HEK293T (cell line): Measurements from ENCODE around the gene SP9.

Experiments used
- CTCF ChIA-PET: fragments of 350-600 bp; formaldehyde crosslinking; extraction: SDS; loops from one replicate; lab custom pipeline; 2021; ENCODE audit warnings: antibody characterized with exemption, inconsistent platforms; lab: Yijun Ruan, JAX
- POLR2A ChIA-PET: fragments of 350-600 bp; formaldehyde crosslinking; extraction: SDS; loops from one replicate; lab custom pipeline; 2020; ENCODE audit warnings: antibody characterized with exemption, inconsistent platforms; lab: Yijun Ruan, JAX
- DNase-seq: peaks from one replicate; pipeline ENCODE4 v3.0.0; 2012; ENCODE audit warnings: mixed read lengths; ENCODE audit errors: extremely low spot score
- ARNT ChIP-seq: fragments of 450-650 bp; IDR thresholded peaks from 2 replicates; pipeline ENCODE4 v1.6.1; 2017; ENCODE audit warnings: mild to moderate bottlenecking
- BHLHE40 ChIP-seq: fragments of 450-650 bp; IDR thresholded peaks from 2 replicates; pipeline ENCODE4 v1.6.1; 2016; ENCODE audit warnings: mild to moderate bottlenecking, moderate library complexity, borderline replicate concordance
- CTBP1 ChIP-seq: fragments of 450-650 bp; IDR thresholded peaks from 2 replicates; pipeline ENCODE4 v1.6.1; 2016; ENCODE audit warnings: borderline replicate concordance
- ELF4 ChIP-seq: fragments of 450-650 bp; IDR thresholded peaks from 2 replicates; pipeline ENCODE4 v1.6.1; 2017; ENCODE audit warnings: antibody characterized with exemption
- FOXA1 ChIP-seq: fragments of 450-650 bp; IDR thresholded peaks from 2 replicates; pipeline ENCODE4 v1.6.1; 2016; ENCODE audit warnings: mild to moderate bottlenecking
- FOXK2 ChIP-seq: fragments of 450-650 bp; IDR thresholded peaks from 2 replicates; pipeline ENCODE4 v1.6.1; 2016; ENCODE audit warnings: mild to moderate bottlenecking
- FOXM1 ChIP-seq: fragments of 450-650 bp; IDR thresholded peaks from 2 replicates; pipeline ENCODE4 v1.6.1; 2017; ENCODE audit warnings: mild to moderate bottlenecking, borderline replicate concordance
- HDGF ChIP-seq: fragments of 450-650 bp; IDR thresholded peaks from 2 replicates; pipeline ENCODE4 v1.6.1; 2017; ENCODE audit warnings: antibody characterized with exemption, borderline replicate concordance
- L3MBTL2 ChIP-seq: fragments of 450-650 bp; conservative IDR thresholded peaks from 2 replicates; pipeline ENCODE4 v1.6.1; 2016; ENCODE audit warnings: mild to moderate bottlenecking
- LEF1 ChIP-seq: fragments of 450-650 bp; IDR thresholded peaks from 2 replicates; pipeline ENCODE4 v1.6.1; 2017; ENCODE audit warnings: mild to moderate bottlenecking, borderline replicate concordance
- NFRKB ChIP-seq: fragments of 450-650 bp; IDR thresholded peaks from 2 replicates; pipeline ENCODE4 v1.6.1; 2016; ENCODE audit warnings: mild to moderate bottlenecking, moderate library complexity
- SP1 ChIP-seq: fragments of 450-650 bp; IDR thresholded peaks from 2 replicates; pipeline ENCODE4 v1.6.1; 2017
- SUZ12 ChIP-seq: fragments of 450-650 bp; IDR thresholded peaks from 2 replicates; pipeline ENCODE4 v1.6.1; 2016; ENCODE audit warnings: mild to moderate bottlenecking
- TARDBP ChIP-seq: fragments of 450-650 bp; IDR thresholded peaks from 2 replicates; pipeline ENCODE4 v1.6.1; 2016
- ZNF384 ChIP-seq: fragments of 450-650 bp; IDR thresholded peaks from 2 replicates; pipeline ENCODE4 v1.6.1; 2016
- TF ChIP-seq, protein P1 (sequence below): fragments of 450-650 bp; IDR thresholded peaks from 2 replicates; pipeline ENCODE4 v1.6.1; 2016

SP9 gene

DNA sequence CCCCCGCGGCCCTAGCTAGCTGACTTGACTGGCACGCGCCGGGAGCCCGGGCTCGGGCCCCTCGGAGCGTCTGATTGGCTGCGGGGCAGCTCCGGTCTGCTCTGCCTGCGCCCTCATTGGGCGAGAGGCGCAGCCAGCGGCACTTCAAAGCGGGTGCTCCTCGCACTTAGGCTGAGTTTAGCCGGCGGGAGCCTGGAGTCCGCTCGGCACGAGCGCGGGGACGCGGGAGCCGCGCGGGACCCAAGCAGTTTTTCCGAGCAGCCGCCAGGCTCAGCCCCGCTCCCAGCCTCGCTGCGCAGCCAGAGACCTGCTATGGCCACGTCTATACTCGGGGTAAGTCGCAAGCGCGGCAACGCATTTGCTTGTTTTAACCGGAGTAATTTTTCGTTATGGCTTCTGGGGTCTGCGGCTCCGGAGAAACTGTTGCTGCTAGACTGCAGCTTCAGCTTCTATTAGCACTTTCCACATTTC, at the start of gene SP9:
SP9 (plus strand) TSS at position 174 of the 471 bp plus-strand sequence; CDS start at position 313, 139 bp downstream.
- ChIA-PET POLR2A (interaction anchor here (0.7 to 1.1 kb wide), 3 partner anchors 10 to 217 kb away, joined by 3 to 4 read pairs (median 3); no protein-coding TSS in a partner anchor), CTCF (no interaction called here)
- no peak for TF ChIP-seq SUZ12
- no peak for TF ChIP-seq SP1
- no peak for TF ChIP-seq ARNT
- peak; percentile 99 for TF ChIP-seq L3MBTL2
- TF ChIP-seq CTBP1, result no peak
- TF ChIP-seq, protein P1, sequence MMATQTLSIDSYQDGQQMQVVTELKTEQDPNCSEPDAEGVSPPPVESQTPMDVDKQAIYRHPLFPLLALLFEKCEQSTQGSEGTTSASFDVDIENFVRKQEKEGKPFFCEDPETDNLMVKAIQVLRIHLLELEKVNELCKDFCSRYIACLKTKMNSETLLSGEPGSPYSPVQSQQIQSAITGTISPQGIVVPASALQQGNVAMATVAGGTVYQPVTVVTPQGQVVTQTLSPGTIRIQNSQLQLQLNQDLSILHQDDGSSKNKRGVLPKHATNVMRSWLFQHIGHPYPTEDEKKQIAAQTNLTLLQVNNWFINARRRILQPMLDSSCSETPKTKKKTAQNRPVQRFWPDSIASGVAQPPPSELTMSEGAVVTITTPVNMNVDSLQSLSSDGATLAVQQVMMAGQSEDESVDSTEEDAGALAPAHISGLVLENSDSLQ, result peak; percentile 72
- no peak for TF ChIP-seq BHLHE40
- DNase-seq, result peak; percentile 86

DNA sequence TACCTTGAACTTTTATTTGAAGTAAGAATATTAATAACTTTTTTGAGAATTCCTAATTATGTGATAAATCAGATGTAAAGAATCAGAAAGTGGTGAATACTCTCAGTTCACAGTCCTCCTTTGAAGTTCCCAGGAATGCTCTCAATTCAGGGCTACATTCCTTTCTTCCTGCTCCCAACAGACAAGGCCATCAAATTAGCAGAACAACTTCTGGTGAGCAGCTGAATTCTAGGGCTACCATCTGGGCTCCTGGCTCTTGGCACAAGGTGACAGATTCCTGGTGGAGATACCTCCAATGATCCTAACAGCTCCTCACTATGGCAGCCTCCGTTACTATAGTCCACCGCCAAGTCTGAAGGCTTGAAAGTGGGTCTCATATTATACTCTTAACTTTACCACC, 48.6 kb upstream of the SP9 start:
- CTCF ChIA-PET, result no interaction called here
- TF ChIP-seq L3MBTL2, result no peak
- TF ChIP-seq BHLHE40, result no peak
- no peak for TF ChIP-seq FOXA1
- no peak for TF ChIP-seq NFRKB
- TF ChIP-seq, protein P1, result no peak
- no peak for TF ChIP-seq ELF4
- TF ChIP-seq ARNT, result no peak
- no peak for TF ChIP-seq SP1
- POLR2A ChIA-PET, result no interaction called here
- no peak for DNase-seq

DNA sequence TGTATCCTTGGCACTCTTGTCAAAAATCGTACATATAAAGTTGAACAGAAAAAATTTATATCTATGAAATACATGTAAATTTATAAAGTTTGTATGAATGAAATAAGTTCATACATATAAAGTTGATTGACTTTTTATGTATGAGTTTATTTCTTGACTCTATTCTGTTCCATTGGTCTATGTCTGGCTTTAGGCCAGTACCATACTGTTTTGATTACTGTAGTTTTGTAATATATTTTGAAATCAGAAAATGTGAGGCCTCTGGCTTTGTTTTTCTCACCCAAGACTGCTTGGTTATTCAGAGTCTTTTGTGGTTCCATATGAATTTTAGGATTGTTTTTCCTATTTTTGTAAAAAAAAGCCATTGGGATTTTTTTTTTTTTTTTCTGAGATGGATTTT, 41.8 kb upstream of the SP9 start:
- DNase-seq, result no peak
- CTCF ChIA-PET, result interaction anchor here (0.6 kb wide), 1 partner anchor 8 kb away, joined by 3 read pairs; no protein-coding TSS in a partner anchor
- TF ChIP-seq TARDBP (no peak), FOXA1 (no peak), ELF4 (no peak), L3MBTL2 (no peak), ARNT (no peak), SUZ12 (no peak), ZNF384 (no peak), SP1 (no peak)
- TF ChIP-seq, protein P1, result no peak
- POLR2A ChIA-PET, result no interaction called here

DNA sequence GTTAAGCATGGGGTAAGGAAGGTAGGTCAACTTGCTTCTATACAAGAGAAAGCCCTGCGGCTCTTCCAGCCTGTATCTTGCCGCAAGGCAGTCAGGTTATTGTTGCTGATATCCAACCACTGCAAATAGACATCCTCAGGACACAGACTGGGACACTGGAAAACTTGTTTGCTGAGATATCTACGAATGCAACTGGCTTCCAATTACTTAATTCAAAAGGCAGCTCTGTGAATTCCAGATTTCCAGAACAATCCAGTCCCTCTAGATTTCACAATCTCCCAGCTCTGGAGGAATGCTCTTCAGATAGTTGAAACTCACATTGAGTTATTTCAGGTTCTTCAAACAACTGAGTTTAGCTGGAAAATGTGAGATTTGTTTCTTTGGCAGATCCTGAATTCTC, 34.6 kb upstream of the SP9 start:
- DNase-seq, result no peak
- ChIA-PET POLR2A (no interaction called here), CTCF (no interaction called here)
- no peak for TF ChIP-seq FOXK2
- TF ChIP-seq, protein P1, result no peak
- TF ChIP-seq SUZ12, result no peak
- TF ChIP-seq HDGF, result no peak
- no peak for TF ChIP-seq ARNT
- TF ChIP-seq L3MBTL2, result no peak
- no peak for TF ChIP-seq LEF1
- no peak for TF ChIP-seq BHLHE40
- no peak for TF ChIP-seq SP1
- no peak for TF ChIP-seq TARDBP
- no peak for TF ChIP-seq CTBP1
- no peak for TF ChIP-seq ELF4

DNA sequence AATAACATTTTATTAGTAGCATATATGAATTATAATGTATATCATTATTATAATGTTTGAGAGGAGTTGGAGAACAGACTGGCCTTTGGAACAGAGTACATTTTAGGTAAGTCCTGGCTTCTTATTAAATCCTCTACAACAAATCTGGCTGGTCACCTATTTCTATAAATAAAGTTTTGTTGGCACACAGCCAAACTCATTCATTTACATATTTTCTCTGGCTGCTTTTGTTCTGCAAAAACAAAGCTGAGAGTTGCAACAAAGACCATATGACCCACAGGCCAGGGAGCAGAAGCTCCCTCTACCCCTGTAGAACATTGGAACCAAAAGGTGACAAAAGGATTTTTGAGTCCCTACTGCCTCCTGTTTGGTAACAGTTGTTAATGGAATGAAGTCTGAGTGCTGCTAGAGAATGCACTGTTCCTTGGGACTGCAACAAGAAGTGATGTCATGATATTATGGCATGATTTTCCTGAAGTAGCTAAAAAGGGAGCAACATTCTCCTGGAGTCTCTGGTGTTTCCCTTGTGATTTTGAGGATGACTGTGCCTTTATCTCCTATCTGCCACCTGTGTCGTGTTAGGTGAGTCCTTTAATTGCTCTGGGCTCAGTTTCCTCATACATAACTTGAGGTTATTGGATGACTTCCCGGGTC, 22.0 kb upstream of the SP9 start:
- ChIA-PET CTCF (no interaction called here), POLR2A (no interaction called here)
- TF ChIP-seq L3MBTL2 (no peak), CTBP1 (no peak), SP1 (no peak), NFRKB (no peak), SUZ12 (no peak), FOXM1 (no peak), FOXA1 (no peak), ELF4 (no peak), FOXK2 (no peak), HDGF (no peak), LEF1 (no peak), ARNT (no peak), ZNF384 (no peak)
- TF ChIP-seq, protein P1, result no peak
- no peak for DNase-seq

DNA sequence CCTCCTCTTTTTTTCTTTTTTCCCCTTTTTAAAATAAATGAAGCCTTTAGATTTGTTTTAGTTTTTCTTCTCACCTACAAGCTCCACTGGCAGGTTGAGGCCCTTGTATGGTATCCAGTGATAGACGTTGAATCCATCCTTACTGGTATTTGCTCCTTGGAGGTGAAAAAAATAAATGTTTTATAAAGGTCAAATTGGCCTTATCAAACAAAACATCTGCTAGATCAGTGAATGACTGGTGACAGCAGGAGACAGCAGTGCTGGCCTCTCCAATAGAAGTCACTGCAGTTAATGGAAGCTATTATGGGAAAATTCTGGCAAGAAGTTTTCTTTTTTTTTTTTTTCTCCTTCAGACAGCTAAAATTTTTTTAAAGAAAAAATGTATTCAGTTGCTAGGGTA, 12.6 kb upstream of the SP9 start:
- DNase-seq, result no peak
- CTCF ChIA-PET, result no interaction called here
- POLR2A ChIA-PET, result no interaction called here
- TF ChIP-seq FOXM1 (no peak), FOXA1 (no peak), CTBP1 (no peak), BHLHE40 (no peak), ZNF384 (no peak), ELF4 (no peak), ARNT (no peak), SUZ12 (no peak), HDGF (no peak), SP1 (no peak), FOXK2 (no peak), LEF1 (no peak), L3MBTL2 (no peak), NFRKB (no peak), TARDBP (no peak)
- TF ChIP-seq, protein P1, result no peak
